ENCODE data around the gene TM9SF1.

The TM9SF1 gene, protein sequence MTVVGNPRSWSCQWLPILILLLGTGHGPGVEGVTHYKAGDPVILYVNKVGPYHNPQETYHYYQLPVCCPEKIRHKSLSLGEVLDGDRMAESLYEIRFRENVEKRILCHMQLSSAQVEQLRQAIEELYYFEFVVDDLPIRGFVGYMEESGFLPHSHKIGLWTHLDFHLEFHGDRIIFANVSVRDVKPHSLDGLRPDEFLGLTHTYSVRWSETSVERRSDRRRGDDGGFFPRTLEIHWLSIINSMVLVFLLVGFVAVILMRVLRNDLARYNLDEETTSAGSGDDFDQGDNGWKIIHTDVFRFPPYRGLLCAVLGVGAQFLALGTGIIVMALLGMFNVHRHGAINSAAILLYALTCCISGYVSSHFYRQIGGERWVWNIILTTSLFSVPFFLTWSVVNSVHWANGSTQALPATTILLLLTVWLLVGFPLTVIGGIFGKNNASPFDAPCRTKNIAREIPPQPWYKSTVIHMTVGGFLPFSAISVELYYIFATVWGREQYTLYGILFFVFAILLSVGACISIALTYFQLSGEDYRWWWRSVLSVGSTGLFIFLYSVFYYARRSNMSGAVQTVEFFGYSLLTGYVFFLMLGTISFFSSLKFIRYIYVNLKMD

DNA sequence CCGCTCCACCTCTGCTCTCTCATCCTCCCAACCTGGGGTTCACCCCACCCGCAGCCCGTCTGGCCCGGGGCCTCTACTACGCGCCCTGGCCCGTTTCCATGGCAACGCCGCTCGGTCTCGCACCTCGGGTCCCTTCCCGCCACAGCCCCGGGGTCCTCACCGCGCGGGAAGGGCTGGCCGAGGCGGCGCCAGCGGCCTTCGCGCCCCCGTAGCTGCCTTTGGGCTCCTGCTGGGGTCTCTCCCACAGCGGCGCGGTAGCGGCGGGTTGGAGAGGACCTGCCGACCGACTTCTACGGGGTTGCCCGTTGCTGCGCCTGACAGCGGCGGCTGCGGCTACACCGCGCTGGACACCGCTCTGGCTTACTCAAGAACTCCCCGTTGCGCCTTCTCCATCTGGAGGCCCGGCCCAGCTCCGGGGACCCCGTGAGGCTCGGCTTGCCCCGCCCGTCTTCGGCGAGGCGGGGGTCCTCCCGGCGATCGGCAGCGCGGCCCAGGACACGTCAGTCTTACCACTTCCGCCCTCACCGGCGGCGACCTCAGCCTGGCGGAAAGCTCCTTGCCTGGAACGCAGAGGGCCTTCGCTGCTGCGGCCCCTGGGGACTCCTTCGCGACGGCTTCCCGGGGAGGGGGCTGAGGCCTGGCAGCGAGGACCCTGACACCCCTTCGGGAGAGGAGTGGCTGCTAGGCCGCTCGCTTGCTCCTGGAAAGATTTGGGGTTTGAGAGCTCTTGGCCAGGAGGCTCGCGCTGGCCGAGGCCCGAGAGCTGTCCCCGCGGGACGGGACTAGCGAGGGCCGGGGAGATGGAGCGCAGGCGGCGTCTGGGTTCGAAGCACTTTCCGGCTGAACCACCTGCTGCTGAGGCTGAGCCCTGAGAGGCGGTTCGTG, at the start of gene TM9SF1:
TSS of gene TM9SF1 (minus strand) at position 256 of the 885 bp plus-strand sequence. CDS start 422 bp downstream, outside the sequence.
- in situ Hi-C loops (cut with HindIII; ENCODE audit: low sequenced_read_pairs): no loop called here

DNA sequence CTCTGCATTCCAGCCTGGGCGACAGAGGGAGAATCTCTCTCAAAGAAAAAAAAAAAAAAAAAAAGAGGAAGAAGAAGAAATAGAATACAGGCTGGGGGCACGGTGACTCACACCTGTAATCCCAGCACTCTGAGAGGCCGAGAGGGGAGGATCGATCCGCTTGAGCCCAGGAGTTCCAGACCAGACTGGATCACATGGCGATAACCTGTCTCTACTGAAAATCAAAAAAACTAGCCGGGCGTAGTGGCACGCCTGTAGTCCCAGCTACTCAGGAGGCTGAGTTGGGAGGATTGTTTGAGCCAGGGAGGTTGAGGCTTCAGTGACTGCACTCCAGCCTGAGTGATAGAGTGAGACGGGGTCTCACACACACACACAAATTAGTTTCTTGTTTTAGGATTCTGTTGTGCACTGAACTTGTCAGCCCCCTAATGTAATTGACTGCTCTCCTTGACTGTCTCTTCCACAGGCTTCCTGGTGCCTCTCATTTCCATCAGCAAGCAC, 48.1 kb upstream of the TM9SF1 start:
- in situ Hi-C loops (cut with HindIII; ENCODE audit: low sequenced_read_pairs): no loop called here

DNA sequence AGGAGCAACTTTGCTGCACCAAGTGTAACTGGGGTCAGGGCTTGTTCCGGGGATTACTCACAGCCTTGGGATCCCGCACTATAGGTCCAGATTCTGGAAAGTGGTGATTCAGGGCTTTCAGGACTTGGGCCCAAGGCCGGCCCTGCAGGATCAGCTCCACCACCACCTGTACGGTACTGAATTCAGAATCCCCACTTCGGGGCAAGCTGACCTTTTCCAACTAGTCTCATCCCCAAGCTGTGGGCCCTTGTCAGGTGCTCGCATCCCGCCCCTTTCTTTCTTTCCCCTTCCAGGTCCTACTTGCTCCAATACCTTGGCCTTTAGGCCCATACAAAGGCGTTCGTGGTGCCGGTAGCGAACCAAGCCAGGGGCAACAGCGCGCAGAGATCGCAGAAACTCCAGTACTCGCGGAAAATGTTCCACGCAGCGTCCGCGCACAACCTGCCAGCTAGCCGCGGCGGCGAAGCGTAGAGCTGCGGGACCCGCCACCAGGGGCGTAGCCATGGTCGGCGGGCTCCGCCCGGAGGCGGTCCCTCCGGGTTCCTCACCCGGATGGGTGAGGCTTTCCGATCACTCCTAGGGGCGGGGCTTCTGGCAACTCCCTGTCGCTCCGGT, 46.7 kb upstream of the TM9SF1 start:
- in situ Hi-C loops (cut with HindIII; ENCODE audit: low sequenced_read_pairs): no loop called here

DNA sequence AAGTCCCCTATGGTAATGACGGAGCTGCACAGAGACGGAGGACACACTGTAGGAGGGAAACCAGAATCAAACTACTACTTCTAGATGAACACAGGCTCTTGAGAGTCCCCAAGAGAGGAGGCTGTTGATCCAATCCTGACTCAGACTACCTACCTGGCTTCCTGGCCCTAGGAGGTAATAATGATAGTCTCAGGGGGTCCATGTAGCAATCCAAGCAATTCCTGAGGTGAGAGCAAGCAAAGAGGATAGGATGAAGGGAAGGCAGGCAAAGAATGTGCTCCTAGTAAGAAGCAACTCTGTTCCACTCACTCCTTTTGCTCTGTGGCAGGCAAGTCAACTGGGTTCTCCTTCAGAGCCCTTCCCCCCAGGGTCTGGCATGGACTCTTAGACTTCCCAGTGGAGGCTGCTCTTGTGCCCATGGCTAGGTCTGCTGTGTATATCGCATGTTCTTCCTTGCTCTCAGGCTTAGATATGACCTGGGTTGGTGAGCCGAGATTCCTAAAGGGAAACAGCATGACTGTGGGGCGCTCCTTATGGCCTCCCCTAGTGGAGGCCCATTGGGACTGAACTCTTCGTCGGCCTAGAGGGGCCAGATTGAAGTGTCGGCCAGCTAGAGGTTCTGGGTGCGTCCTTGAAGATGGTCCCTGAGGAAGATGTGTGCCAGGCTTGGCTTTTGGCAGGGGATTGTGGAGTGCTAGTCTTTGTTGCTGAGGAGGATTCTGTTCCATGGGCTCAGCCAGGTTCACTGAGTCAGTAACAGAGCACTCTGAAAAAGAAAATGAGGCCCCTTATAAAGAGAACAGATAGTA, 45.1 kb upstream of the TM9SF1 start:
- in situ Hi-C loops (cut with HindIII; ENCODE audit: low sequenced_read_pairs): no loop called here

DNA sequence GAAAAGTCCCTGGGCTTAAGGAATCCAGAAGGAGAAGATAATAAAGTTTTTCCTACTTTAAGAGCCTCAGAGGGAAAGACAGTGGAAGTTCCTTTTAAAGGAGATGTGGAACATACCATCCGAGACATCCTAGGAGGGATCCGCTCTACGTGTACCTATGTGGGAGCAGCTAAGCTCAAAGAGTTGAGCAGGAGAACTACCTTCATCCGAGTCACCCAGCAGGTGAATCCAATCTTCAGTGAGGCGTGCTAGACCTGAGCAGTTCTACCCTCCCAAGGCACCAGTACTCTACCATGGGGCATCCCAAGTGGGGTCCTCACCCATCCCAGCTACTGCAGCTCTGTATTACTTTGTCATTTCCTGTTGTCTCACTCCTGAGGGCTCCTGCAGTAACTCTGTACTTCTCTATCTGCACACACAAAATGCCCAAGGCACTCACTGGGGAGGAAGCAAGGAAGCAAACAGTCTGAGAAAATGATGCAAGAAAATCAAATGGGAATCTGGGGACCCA, 43.3 kb upstream of the TM9SF1 start:
- in situ Hi-C loops (cut with HindIII; ENCODE audit: low sequenced_read_pairs): no loop called here

DNA sequence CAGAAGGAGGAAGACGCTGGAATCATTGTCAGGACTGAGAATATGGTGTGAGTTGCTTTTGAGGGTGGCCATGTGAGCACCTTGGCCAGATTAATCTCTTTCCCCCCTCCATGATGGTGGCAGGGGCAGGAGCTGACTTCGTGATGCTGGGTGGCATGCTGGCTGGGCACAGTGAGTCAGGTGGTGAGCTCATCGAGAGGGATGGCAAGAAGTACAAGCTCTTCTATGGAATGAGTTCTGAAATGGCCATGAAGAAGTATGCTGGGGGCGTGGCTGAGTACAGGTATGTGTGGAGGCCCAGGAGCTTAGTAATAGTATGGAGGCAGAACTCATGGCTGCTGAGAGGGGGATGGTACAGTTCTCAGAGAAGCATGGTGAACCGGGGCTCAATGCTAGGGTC, 42.9 kb upstream of the TM9SF1 start:
- in situ Hi-C loops (cut with HindIII; ENCODE audit: low sequenced_read_pairs): no loop called here

DNA sequence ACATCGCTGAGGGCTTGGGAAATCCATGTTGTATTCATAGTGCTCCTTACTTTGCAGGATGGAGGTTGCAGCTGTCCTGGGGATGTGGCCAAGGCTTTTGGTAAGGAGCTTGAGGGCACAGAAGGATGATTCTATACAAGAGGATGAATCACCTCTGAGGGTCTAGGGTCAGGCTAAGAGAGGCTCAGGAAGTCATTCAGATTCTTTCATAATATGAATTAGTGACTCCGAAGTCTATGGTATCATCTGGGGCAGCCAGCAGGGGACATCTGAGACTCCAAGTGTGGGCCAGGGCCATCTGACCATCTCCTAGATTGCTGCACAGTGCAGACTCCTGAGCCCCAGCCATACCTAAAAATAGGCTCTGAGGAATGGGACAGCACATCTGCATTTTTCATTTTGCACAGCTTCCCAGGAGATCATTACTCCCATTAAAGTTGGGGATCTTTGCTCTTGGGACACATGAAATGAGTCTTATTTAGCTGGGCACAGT, 42.3 kb upstream of the TM9SF1 start:
- in situ Hi-C loops (cut with HindIII; ENCODE audit: low sequenced_read_pairs): no loop called here

DNA sequence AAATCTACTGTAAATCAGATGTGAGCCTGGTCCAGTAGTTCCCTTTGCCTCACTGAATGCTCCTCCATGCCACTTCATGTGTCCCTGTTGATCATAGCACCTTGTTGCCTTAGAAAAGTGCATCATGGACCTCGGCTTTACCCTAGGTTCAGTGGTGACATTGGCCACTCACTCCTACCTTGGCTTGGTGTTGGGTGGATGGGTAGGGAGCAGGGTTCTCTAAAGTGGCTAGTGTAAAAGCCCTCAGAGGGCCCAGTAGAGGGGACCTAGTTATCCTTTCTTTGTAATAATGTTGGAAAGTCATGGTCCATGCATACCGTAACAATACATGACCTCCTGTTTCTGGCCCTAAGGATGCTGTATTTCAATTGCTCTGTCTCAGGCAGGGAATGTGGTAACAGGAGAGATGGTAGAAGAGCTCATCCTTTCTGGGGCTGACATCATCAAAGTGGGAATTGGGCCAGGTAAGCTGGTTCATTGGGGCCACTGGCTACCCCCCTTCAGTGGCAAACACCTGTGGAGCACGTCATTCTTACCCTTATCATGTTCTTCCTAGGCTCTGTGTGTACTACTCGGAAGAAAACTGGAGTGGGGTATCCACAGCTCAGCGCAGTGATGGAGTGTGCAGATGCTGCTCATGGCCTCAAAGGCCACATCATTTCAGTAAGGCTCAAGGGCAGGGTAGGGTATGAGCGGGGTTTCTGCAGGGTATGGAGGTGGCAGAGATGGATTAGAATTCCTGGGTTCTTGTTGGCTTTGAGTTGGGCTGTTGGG, 41.6 kb upstream of the TM9SF1 start:
- in situ Hi-C loops (cut with HindIII; ENCODE audit: low sequenced_read_pairs): no loop called here

DNA sequence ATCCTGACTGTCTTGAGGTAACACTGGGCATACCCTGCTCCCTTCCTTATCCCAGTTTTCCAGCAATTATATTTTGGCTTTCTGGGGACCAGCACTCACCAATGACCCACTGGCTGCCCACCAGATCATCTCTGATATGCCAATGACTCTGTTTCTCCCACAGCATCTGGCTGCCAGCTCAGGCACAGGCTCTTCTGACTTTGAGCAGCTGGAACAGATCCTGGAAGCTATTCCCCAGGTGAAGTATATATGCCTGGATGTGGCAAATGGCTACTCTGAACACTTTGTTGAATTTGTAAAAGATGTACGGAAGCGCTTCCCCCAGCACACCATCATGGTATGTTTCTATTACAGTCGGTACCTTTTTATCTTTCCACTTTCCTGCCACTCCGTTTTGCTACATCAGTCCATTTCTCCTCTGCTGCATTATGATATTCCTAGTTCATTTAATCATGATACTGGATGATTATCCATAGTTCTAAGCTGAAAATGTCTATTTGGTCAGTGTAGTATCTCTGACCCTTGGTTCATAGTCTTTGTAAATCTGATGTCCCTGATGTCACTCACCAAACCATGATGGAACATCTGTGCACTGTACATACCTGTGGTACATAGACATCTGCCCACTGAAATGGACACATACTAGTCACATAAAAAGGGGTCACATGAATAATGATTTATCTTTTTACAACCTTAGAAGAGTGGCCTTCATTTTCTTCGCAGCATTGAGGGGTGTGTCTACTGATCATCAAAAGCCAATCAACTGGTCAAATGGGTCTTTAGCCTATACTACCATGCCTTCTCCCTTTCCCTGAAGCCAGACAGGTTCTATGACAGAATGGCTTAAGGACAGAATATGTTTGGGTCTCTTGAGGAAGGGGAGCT, 40.8 kb upstream of the TM9SF1 start:
- in situ Hi-C loops (cut with HindIII; ENCODE audit: low sequenced_read_pairs): no loop called here

DNA sequence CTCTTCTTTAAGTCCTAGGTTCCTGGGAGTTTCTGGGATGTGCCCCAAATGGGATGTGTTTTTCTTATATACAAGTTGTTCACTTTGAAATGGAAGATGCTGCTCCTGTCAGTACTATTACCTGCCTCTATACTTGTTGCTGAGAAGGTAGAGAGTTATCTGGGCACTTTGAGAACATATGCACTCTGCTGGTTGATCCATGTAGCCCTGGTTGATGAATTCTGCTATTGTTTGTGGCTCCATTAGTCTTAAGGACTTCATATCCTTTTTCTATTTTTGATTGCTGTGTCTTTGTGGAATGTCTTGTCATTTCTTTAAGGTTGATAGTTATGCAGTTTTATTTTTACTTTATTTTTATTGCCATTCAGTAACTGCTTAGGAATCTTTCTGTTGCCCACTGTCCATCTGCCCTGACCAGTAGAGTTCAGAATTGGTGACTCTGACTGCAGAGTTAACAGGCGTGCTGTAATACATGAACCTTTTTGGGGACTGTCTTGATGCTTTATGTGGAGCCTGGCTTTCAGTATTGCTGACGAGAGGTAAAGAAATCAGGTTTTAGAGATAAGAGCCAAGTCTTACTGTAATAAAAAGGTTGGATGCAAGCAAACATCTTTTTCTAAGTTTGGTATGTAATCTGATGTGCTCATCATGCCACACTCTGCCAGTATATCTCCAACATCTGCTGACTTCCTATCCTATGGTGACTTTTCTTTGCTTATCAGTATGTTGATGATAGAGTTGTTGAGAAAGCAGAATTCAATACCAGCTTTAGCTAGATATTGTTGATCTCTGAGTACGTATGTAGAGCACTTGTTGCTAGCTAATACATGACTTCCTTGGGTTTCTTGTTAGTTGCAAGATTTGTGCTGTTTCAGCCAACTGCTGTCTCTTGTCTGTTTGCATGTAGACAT, 39.1 kb upstream of the TM9SF1 start:
- in situ Hi-C loops (cut with HindIII; ENCODE audit: low sequenced_read_pairs): no loop called here

DNA sequence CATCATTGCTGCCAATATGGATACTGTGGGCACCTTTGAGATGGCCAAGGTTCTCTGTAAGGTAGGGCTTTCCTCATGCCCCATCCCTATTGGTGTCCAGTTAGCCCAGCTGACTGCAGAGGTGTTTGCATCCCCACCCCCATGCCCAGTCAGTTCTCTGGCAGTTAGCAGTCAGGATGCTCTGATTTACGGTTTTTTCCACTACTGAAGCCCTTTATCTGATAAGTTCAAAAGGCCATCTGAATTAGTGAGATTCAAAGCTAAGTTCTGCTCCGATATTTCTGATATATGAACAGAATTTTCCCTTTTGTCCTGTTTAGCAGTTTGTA, 38.3 kb upstream of the TM9SF1 start:
- in situ Hi-C loops (cut with HindIII; ENCODE audit: low sequenced_read_pairs): no loop called here

DNA sequence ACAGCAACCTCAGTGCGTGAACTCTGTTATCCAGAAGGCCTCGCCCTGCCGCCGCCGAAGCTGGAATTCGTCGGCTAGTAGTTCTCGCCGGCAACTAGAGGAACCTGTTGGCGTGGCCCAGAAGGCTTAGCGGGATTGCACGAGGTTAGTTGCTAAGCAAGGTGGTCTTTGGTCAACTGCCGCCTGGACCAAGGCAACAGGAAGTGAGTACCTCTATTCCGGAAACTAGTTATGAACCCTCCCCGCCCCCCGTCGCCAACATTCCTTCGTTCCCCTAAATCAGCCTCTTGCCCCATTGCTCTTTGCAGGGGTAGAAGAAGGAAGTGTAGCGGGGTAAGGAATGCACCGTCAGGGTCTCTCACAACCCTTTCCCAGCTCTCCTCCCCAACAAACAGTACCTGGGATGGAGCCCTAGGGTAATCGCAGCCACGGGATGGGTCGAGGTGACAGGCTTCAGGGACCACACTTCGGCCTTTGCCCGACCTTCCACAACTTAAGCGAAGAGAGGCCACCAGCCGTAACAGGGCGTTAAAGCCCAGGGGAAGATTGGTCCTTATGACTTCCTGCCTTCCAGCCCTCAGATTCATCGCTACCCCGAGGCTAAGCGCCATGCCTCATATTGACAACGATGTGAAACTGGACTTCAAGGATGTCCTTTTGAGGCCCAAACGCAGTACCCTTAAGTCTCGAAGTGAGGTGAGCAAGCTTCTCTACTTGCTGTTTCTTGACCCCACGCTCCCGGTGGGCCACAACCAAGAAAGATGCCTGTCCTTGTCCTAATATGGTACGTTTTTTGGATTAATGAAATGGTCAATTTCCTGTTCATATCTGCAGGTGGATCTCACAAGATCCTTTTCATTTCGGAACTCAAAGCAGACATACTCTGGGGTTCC, 37.6 kb upstream of the TM9SF1 start, which contains the start of gene GMPR2:
TSS of gene GMPR2 (plus strand) at position 285 of the 893 bp plus-strand sequence. CDS start at position 610, 325 bp downstream.
- in situ Hi-C loops (cut with HindIII; ENCODE audit: low sequenced_read_pairs): no loop called here

DNA sequence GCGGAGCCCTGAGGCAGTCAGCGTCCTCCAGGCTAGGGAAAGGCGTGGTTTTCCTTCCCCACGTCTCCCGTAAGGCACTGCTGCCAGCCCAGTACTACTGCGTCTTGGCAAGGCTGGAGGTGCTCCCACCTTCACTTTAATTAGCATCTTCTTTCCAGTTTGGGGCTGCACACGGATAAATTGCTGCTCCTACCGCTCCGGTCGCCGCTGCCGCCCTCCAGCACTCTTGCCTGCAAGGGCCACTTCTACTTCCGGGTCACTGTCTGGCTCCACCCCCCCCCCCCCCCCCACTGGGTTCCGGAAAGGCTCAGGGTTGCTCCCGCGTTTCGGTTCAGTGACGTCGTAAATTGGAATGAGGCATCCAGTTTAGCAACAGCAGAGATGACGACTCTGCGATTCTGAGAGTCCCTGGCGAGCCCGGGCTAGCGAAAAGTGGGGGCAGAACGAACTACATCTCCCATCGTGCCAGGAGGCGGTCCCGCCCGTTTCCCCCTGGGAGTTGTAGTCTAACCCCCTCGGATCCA, 36.9 kb upstream of the TM9SF1 start, which contains the start of gene NEDD8:
TSS of gene NEDD8 (minus strand) at position 247 of the 524 bp plus-strand sequence. CDS start at position 147, 100 bp downstream.
- in situ Hi-C loops (cut with HindIII; ENCODE audit: low sequenced_read_pairs): no loop called here

DNA sequence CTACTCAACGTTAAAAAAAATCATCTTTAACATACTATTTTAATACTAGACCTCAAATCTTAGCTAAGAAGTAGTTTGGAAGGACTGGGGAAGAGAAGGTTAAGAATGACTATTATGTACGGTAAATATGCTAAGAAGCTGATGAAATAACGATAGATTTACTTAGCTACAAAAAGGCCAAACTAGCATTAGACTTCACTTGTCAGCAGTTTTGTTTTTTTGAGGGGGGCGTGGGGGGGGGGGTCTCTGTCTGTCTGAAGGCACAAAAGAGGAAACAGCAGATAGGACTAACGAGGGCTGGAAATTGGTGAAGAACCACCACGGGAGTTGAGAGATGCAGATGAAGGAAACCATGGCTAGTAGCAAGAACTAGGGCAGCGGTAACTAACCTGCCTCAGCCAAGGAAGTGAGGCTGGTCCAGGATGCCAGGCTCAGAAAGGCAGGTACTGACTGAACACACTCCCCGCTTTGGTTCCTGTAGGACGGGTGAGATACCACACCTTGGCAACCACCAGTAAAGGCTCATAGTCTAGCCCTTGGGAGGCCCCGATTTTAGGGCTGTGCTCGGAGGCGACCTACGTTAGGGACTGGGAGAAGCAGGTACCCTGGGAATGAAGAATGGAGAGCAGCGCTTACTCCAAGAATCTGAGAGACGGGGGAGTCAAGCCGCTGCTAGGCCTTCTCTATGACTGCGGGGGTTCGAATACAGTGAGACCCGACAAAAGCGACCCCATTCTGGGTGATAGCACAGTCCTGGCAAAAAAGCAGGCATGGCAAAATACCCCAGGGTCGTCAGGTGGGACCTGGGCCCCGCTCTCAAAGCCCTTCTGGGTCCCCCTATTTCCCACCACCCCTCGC, 36.3 kb upstream of the TM9SF1 start:
- in situ Hi-C loops (cut with HindIII; ENCODE audit: low sequenced_read_pairs): no loop called here

DNA sequence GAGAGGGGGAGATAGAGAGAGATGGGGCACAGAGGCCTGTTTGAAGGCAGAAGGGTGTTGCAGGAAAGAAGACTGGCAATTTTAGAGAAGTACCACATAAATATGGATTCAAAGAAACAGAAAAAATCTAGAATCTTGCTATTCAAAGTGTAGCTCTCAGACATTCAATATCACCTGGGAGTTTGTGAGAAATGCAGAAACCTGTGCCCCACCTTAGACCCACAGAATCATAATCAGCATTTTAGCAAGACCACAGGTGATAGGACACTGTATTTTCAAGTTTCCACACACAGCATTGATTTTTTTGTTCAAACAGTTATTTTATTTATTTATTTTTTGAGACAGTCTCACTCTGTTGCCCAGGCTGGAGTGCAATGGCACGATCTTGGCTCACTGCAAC, 33.7 kb upstream of the TM9SF1 start:
- in situ Hi-C loops (cut with HindIII; ENCODE audit: low sequenced_read_pairs): no loop called here
